IMR-90 (cell line): ENCODE measurements around the gene PTGES.

Experiments used
- CTCF ChIP-seq: conservative IDR thresholded peaks from 2 replicates; pipeline ENCODE4 v1.5.1; 2012; ENCODE audit warnings: mild to moderate bottlenecking, low read depth, low read length, improper control_type of control experiment
- USF2 ChIP-seq: fragments of 150-350 bp; IDR thresholded peaks from 2 replicates; pipeline ENCODE4 v1.6.1; 2017; ENCODE audit warnings: mild to moderate bottlenecking, antibody characterized with exemption, low read length, low read depth

GRCh38 chr9:129720181-129720864 is 32.5 kb downstream of the PTGES start:
- TF ChIP-seq CTCF: peak; percentile 22; the same call in 1 of the 2 replicates
- TF ChIP-seq USF2: no peak
